Bone marrow (tissue), 2 donors: ENCODE results near the gene TCP11L2.
"Not testable (repeated sequence)": the region's sequence is repeated elsewhere in the genome, so short reads cannot be mapped to it uniquely, and the experiment has no call there.

ENCODE experiments used
- DNase-seq, 2 donors: peaks; one replicate each; lab custom pipeline; 2025; lab: John Stamatoyannopoulos, UW

Gene TCP11L2

GRCh38 chr12:106343214-106343528 is 40.6 kb downstream of the TCP11L2 start:
- DNase-seq = no peak

- no peak for DNase-seq
Observed at GRCh38 chr12:106344131-106344530, 41.6 kb downstream of the TCP11L2 start.

GRCh38 chr12:106345746-106346145 is 43.2 kb downstream of the TCP11L2 start:
- no peak for DNase-seq

- DNase-seq = no peak
Observed at GRCh38 chr12:106348411-106348810, 45.9 kb downstream of the TCP11L2 start.

- DNase-seq = no peak
Observed at GRCh38 chr12:106353175-106353574, 50.6 kb downstream of the TCP11L2 start.

GRCh38 chr12:106357549-106358395 is 55.2 kb downstream of the TCP11L2 start, which contains the start of gene POLR3B:
TSS of gene POLR3B (plus strand) at chr12:106357748. CDS start at chr12:106357880, 132 bp downstream.
- DNase-seq = peak; percentile 88 to 99

GRCh38 chr12:106358396-106359241 is 56.1 kb downstream of the TCP11L2 start:
- no peak for DNase-seq

GRCh38 chr12:106359646-106360399 is 57.3 kb downstream of the TCP11L2 start:
- DNase-seq = no peak

GRCh38 chr12:106360400-106360994 is 58.0 kb downstream of the TCP11L2 start:
- no peak for DNase-seq

- no peak for DNase-seq
Observed at GRCh38 chr12:106362971-106363370, 60.4 kb downstream of the TCP11L2 start.

- DNase-seq = no peak
Observed at GRCh38 chr12:106364261-106364660, 61.7 kb downstream of the TCP11L2 start.

GRCh38 chr12:106369624-106370346 is 67.3 kb downstream of the TCP11L2 start:
- DNase-seq = no peak

- DNase-seq = no peak
Observed at GRCh38 chr12:106378788-106379187, 76.3 kb downstream of the TCP11L2 start.

GRCh38 chr12:106380954-106381353 is 78.4 kb downstream of the TCP11L2 start:
- no peak for DNase-seq

- not testable (repeated sequence) for DNase-seq
Observed at GRCh38 chr12:106381866-106382265, 79.3 kb downstream of the TCP11L2 start.

GRCh38 chr12:106386813-106387535 is 84.4 kb downstream of the TCP11L2 start:
- DNase-seq = no peak

GRCh38 chr12:106387848-106388377 is 85.4 kb downstream of the TCP11L2 start:
- no peak for DNase-seq

- DNase-seq = no peak
Observed at GRCh38 chr12:106389151-106389550, 86.6 kb downstream of the TCP11L2 start.

- DNase-seq = no peak
Observed at GRCh38 chr12:106392759-106393158, 90.2 kb downstream of the TCP11L2 start.
